ENCODE data around the gene EDIL3.

The EDIL3 gene

GRCh38 chr5:84272771-84273516 lies 111.7 kb downstream of the EDIL3 start:
- no peak for TF ChIP-seq REST (IDR thresholded peaks at IDR 0.05; ENCODE audit: insufficient read depth in 1 of 2, low read depth in 2 of 2, low read length in 2 of 2)
- no peak for TF ChIP-seq FOXP2 (optimal IDR thresholded peaks at IDR 0.05; ENCODE audit: borderline replicate concordance, extremely low read depth, extremely low read length, insufficient read depth)
- no peak for TF ChIP-seq TAF1 (IDR thresholded peaks at IDR 0.05; ENCODE audit: borderline replicate concordance, insufficient read depth, low read length)
- no peak for TF ChIP-seq POLR2AphosphoS5 (IDR thresholded peaks at IDR 0.05; ENCODE audit: low read depth, low read length)
- no peak for TF ChIP-seq SIN3A (IDR thresholded peaks at IDR 0.05; ENCODE audit: borderline replicate concordance, insufficient read depth, low read length)

- TF ChIP-seq TAF1 (IDR thresholded peaks at IDR 0.05; ENCODE audit: borderline replicate concordance, insufficient read depth, low read length) = no peak
- no peak for TF ChIP-seq SIN3A (IDR thresholded peaks at IDR 0.05; ENCODE audit: borderline replicate concordance, insufficient read depth, low read length)
- no peak for TF ChIP-seq FOXP2 (optimal IDR thresholded peaks at IDR 0.05; ENCODE audit: borderline replicate concordance, extremely low read depth, extremely low read length, insufficient read depth)
- TF ChIP-seq REST (IDR thresholded peaks at IDR 0.05; ENCODE audit: insufficient read depth in 1 of 2, low read depth in 2 of 2, low read length in 2 of 2) = no peak
- TF ChIP-seq POLR2AphosphoS5 (IDR thresholded peaks at IDR 0.05; ENCODE audit: low read depth, low read length) = no peak
These were observed 118.7 kb downstream of the EDIL3 start for GRCh38 chr5:84265739-84266550.

GRCh38 chr5:84265130-84265529 lies 119.5 kb downstream of the EDIL3 start:
- TF ChIP-seq REST (IDR thresholded peaks at IDR 0.05; ENCODE audit: insufficient read depth in 1 of 2, low read depth in 2 of 2, low read length in 2 of 2) (no peak), SIN3A (IDR thresholded peaks at IDR 0.05; ENCODE audit: borderline replicate concordance, insufficient read depth, low read length) (no peak), FOXP2 (optimal IDR thresholded peaks at IDR 0.05; ENCODE audit: borderline replicate concordance, extremely low read depth, extremely low read length, insufficient read depth) (no peak), POLR2AphosphoS5 (IDR thresholded peaks at IDR 0.05; ENCODE audit: low read depth, low read length) (no peak), TAF1 (IDR thresholded peaks at IDR 0.05; ENCODE audit: borderline replicate concordance, insufficient read depth, low read length) (no peak)

GRCh38 chr5:84260939-84261338 lies 123.7 kb downstream of the EDIL3 start:
- no peak for TF ChIP-seq TAF1 (IDR thresholded peaks at IDR 0.05; ENCODE audit: borderline replicate concordance, insufficient read depth, low read length)
- no peak for TF ChIP-seq POLR2AphosphoS5 (IDR thresholded peaks at IDR 0.05; ENCODE audit: low read depth, low read length)
- TF ChIP-seq FOXP2 (optimal IDR thresholded peaks at IDR 0.05; ENCODE audit: borderline replicate concordance, extremely low read depth, extremely low read length, insufficient read depth) = no peak
- no peak for TF ChIP-seq REST (IDR thresholded peaks at IDR 0.05; ENCODE audit: insufficient read depth in 1 of 2, low read depth in 2 of 2, low read length in 2 of 2)
- no peak for TF ChIP-seq SIN3A (IDR thresholded peaks at IDR 0.05; ENCODE audit: borderline replicate concordance, insufficient read depth, low read length)

All from PFSK-1 (cell line).